Measurements from ENCODE around the gene DENND2D.

DENND2D gene

GRCh38 chr1:111202707-111203623 is 2.5 kb upstream of the DENND2D start:
- no peak for DNase-seq (ENCODE audit: low read depth in 2 of 2)

- DNase-seq (ENCODE audit: low read depth in 2 of 2) = no peak
Observed at GRCh38 chr1:111202366-111202706, 1.9 kb upstream of the DENND2D start.

GRCh38 chr1:111201275-111202090 is 1.0 kb upstream of the DENND2D start:
- DNase-seq (ENCODE audit: low read depth in 2 of 2) = no peak

GRCh38 chr1:111200802-111201161 is 336 bp upstream of the DENND2D start:
- DNase-seq (ENCODE audit: low read depth in 2 of 2) = no peak

- no peak for DNase-seq (ENCODE audit: low read depth in 2 of 2)
Observed at GRCh38 chr1:111199329-111199728, 1.1 kb downstream of the DENND2D start.

GRCh38 chr1:111198836-111199235 is 1.6 kb downstream of the DENND2D start:
- no peak for DNase-seq (ENCODE audit: low read depth in 2 of 2)

GRCh38 chr1:111197598-111198284 is 2.7 kb downstream of the DENND2D start:
- peak in 1 of 2 donors; percentile 56 for DNase-seq (ENCODE audit: low read depth in 2 of 2)

GRCh38 chr1:111196213-111196612 is 4.2 kb downstream of the DENND2D start:
- no peak for DNase-seq (ENCODE audit: low read depth in 2 of 2)

GRCh38 chr1:111195002-111195684 is 5.3 kb downstream of the DENND2D start:
- DNase-seq (ENCODE audit: low read depth in 2 of 2) = no peak

GRCh38 chr1:111193712-111194480 is 6.5 kb downstream of the DENND2D start:
- DNase-seq (ENCODE audit: low read depth in 2 of 2) = no peak

- no peak for DNase-seq (ENCODE audit: low read depth in 2 of 2)
Observed at GRCh38 chr1:111192658-111193519, 7.6 kb downstream of the DENND2D start.

- no peak for DNase-seq (ENCODE audit: low read depth in 2 of 2)
Observed at GRCh38 chr1:111192074-111192473, 8.4 kb downstream of the DENND2D start.

- DNase-seq (ENCODE audit: low read depth in 2 of 2) = no peak
Observed at GRCh38 chr1:111191496-111191895, 8.9 kb downstream of the DENND2D start.

- no peak for DNase-seq (ENCODE audit: low read depth in 2 of 2)
Observed at GRCh38 chr1:111190931-111191451, 9.5 kb downstream of the DENND2D start.

- no peak for DNase-seq (ENCODE audit: low read depth in 2 of 2)
Observed at GRCh38 chr1:111184663-111185062, 15.8 kb downstream of the DENND2D start.

- DNase-seq (ENCODE audit: low read depth in 2 of 2) = no peak
Observed at GRCh38 chr1:111183308-111184069, 17.0 kb downstream of the DENND2D start.

- DNase-seq (ENCODE audit: low read depth in 2 of 2) = no peak
Observed at GRCh38 chr1:111182052-111182451, 18.4 kb downstream of the DENND2D start.

GRCh38 chr1:111179968-111180533 is 20.4 kb downstream of the DENND2D start:
- no peak for DNase-seq (ENCODE audit: low read depth in 2 of 2)

- no peak for DNase-seq (ENCODE audit: low read depth in 2 of 2)
Observed at GRCh38 chr1:111176678-111177077, 23.8 kb downstream of the DENND2D start.

Measured in stimulated activated CD8-positive, alpha-beta memory T cell treated with anti-CD3 and anti-CD28 coated beads, Interleukin-15, amount 100 ng/mL, for 4 hours (primary cell).